IMR-90 (cell line): ENCODE data around the gene PPP1R15A. TPM values are rescaled to one million over a fixed set of nuclear protein-coding genes. Genes with fewer than 3 reads are reported as not detected.

Experiments used
- ATAC-seq: fragments of 200-7000 bp; cut with Tn5 transposase; 2 replicates; pipeline ENCODE4 v1.9.1; 2020; ENCODE audit warnings: low read depth, mild to moderate bottlenecking, moderate library complexity
- BruUV-seq: library from RNA; stranded (reverse); fragments of 400-500 nt; replicated peaks from 2 replicates; lab custom pipeline; 2021; lab: Mats Ljungman, UMichigan
- CTCF ChIA-PET: fragments of 300-600 bp; formaldehyde crosslinking; extraction: SDS; loops from one replicate; lab custom pipeline; 2021; ENCODE audit warnings: antibody characterized with exemption; lab: Yijun Ruan, JAX
- POLR2A ChIA-PET: fragments of 300-600 bp; sonication (Branson Sonifier 250); formaldehyde crosslinking; loops from one replicate; lab custom pipeline; 2022; ENCODE audit warnings: antibody characterized with exemption; ENCODE audit not compliant: unreplicated experiment; lab: Charles Lee
- DNase-seq: peaks from one replicate; pipeline ENCODE4 v3.0.0; 2013
- H2AFZ ChIP-seq: replicated peaks from 2 replicates; pipeline ENCODE3; 2013; ENCODE audit warnings: low read length, mild to moderate bottlenecking; ENCODE audit not compliant: poor library complexity
- H2AK5ac ChIP-seq: 2 replicates; pipeline ENCODE4 v1.6.1; 2013; ENCODE audit warnings: low read depth, low read length, inconsistent platforms
- H2AK9ac ChIP-seq: replicated peaks from 2 replicates; pipeline ENCODE3; 2013; ENCODE audit warnings: mild to moderate bottlenecking, low read depth, low read length, moderate library complexity; ENCODE audit not compliant: poor library complexity
- H2BK120ac ChIP-seq: 2 replicates; pipeline ENCODE4 v1.6.1; 2013; ENCODE audit warnings: low read depth, low read length, inconsistent platforms
- H2BK15ac ChIP-seq: 3 replicates; pipeline ENCODE4 v1.6.1; 2013; ENCODE audit warnings: low read depth, low read length, inconsistent platforms
- H2BK20ac ChIP-seq: 2 replicates; pipeline ENCODE4 v1.6.1; 2013; ENCODE audit warnings: low read depth, mild to moderate bottlenecking, inconsistent platforms, low read length, moderate library complexity
- H2BK5ac ChIP-seq: 2 replicates; pipeline ENCODE4 v1.6.1; 2013; ENCODE audit warnings: mild to moderate bottlenecking, low read depth, low read length, inconsistent platforms; ENCODE audit not compliant: poor library complexity, severe bottlenecking
- H3K14ac ChIP-seq: replicated peaks from 2 replicates; pipeline ENCODE4 v1.6.1; 2013; ENCODE audit warnings: low read depth, low read length, inconsistent platforms
- H3K18ac ChIP-seq: 2 replicates; pipeline ENCODE4 v1.6.1; 2013; ENCODE audit warnings: low read depth, low read length, control low read depth
- H3K23ac ChIP-seq: 2 replicates; pipeline ENCODE4 v1.6.1; 2013; ENCODE audit warnings: low read depth, low read length, inconsistent platforms
- H3K27ac ChIP-seq: 2 replicates; pipeline ENCODE4 v1.5.1; 2013; ENCODE audit warnings: mild to moderate bottlenecking, control low read depth, low read length; ENCODE audit not compliant: insufficient read depth
- H3K27me3 ChIP-seq: 2 replicates; pipeline ENCODE4 v1.6.1; 2013; ENCODE audit warnings: low read length; ENCODE audit not compliant: control insufficient read depth, insufficient read depth
- H3K36me3 ChIP-seq: 2 replicates; pipeline ENCODE4 v1.6.1; 2013; ENCODE audit warnings: low read length, mixed read lengths; ENCODE audit not compliant: control insufficient read depth, insufficient read depth
- H3K4ac ChIP-seq: 2 replicates; pipeline ENCODE4 v1.6.1; 2013; ENCODE audit warnings: low read depth, low read length, inconsistent platforms
- H3K4me1 ChIP-seq: 2 replicates; pipeline ENCODE4 v1.6.1; 2013; ENCODE audit warnings: low read length, mixed read lengths; ENCODE audit not compliant: control insufficient read depth, insufficient read depth
- H3K4me2 ChIP-seq: 2 replicates; pipeline ENCODE4 v1.6.1; 2013; ENCODE audit warnings: low read depth, mild to moderate bottlenecking, control low read depth, low read length, moderate library complexity
- H3K4me3 ChIP-seq: 2 replicates; pipeline ENCODE4 v1.5.1; 2013; ENCODE audit warnings: low read depth, mild to moderate bottlenecking, control low read depth, low read length, moderate library complexity; ENCODE audit not compliant: insufficient read depth
- H3K56ac ChIP-seq: 2 replicates; pipeline ENCODE4 v1.6.1; 2013; ENCODE audit warnings: low read length, inconsistent platforms; ENCODE audit not compliant: insufficient read depth; ENCODE audit errors: extremely low read depth
- H3K79me1 ChIP-seq, 2 experiments: 2 replicates each; pipeline ENCODE4 v1.6.1; 2013; ENCODE audit warnings: low read length in 2 of 2, inconsistent platforms in 1 of 2, low read depth in 1 of 2
- H3K9ac ChIP-seq: 2 replicates; pipeline ENCODE4 v1.6.1; 2013; ENCODE audit warnings: low read depth, low read length, control low read depth
- H3K9me1 ChIP-seq: 2 replicates; pipeline ENCODE4 v1.6.1; 2013; ENCODE audit warnings: low read length, inconsistent platforms; ENCODE audit not compliant: insufficient read depth
- H3K9me3 ChIP-seq: 2 replicates; pipeline ENCODE4 v1.6.1; 2013; ENCODE audit warnings: low read length; ENCODE audit not compliant: control insufficient read depth, insufficient read depth
- H4K20me1 ChIP-seq: 2 replicates; pipeline ENCODE4 v1.6.1; 2013; ENCODE audit warnings: low read length, inconsistent platforms; ENCODE audit not compliant: insufficient read depth
- H4K5ac ChIP-seq: 2 replicates; pipeline ENCODE4 v1.6.1; 2013; ENCODE audit warnings: mild to moderate bottlenecking, low read depth, low read length, control low read depth
- H4K8ac ChIP-seq, 2 experiments: 2 replicates each; pipeline ENCODE4 v1.6.1; 2013; ENCODE audit warnings: low read depth in 2 of 2, low read length in 2 of 2, control low read depth in 1 of 2, inconsistent platforms in 1 of 2
- H4K91ac ChIP-seq: 2 replicates; pipeline ENCODE4 v1.6.1; 2013; ENCODE audit warnings: low read depth, low read length, inconsistent platforms; ENCODE audit not compliant: insufficient read depth
- CHD1 ChIP-seq: IDR thresholded peaks from 2 replicates; pipeline ENCODE4 v1.6.1; 2012; ENCODE audit warnings: low read depth, low read length, improper control_type of control experiment
- MAZ ChIP-seq: IDR thresholded peaks from 2 replicates; pipeline ENCODE4 v1.6.1; 2012; ENCODE audit warnings: low read depth, mild to moderate bottlenecking, low read length, improper control_type of control experiment, moderate library complexity, borderline replicate concordance
- MXI1 ChIP-seq: IDR thresholded peaks from 2 replicates; pipeline ENCODE4 v1.6.1; 2012; ENCODE audit warnings: low read depth, mild to moderate bottlenecking, low read length, moderate library complexity, borderline replicate concordance
- POLR2A ChIP-seq: IDR thresholded peaks from 2 replicates; pipeline ENCODE4 v1.6.1; 2012; ENCODE audit warnings: mild to moderate bottlenecking, low read depth, low read length
- RAD21 ChIP-seq: IDR thresholded peaks from 2 replicates; pipeline ENCODE4 v1.6.1; 2012; ENCODE audit warnings: low read length, improper control_type of control experiment
- WGBS, 2 experiments: methylation state at CpG; one replicate each; pipeline versions ENCODE4 v1.1.5 to v1.1.7; 2013; ENCODE audit warnings: missing lambda C conversion rate in 2 of 2; ENCODE audit not compliant: insufficient read length in 1 of 2; ENCODE audit errors: extremely low coverage in 2 of 2; 5-methylcytosine and 5-hydroxymethylcytosine counted together
- dilution Hi-C: fragments of 300-500 bp; cut with HindIII; formaldehyde crosslinking; loops from one replicate; pipeline ENCODE4 v1.14.3; 2018; ENCODE audit warnings: low sequenced_read_pairs; ENCODE audit not compliant: unreplicated experiment
- in situ Hi-C: fragments of 300-500 bp; cut with MboI; formaldehyde crosslinking; loops from 3 replicates; pipeline ENCODE4 v1.14.3; 2019; ENCODE audit warnings: low sequenced_read_pairs, inconsistent platforms, mixed read lengths
- intact Hi-C: fragments of 100-400 bp; cut with micrococcal nuclease; formaldehyde crosslinking; loops from 2 replicates; pipeline ENCODE4 v1.10.0; 2022
- polyA plus RNA-seq, 3 experiments: library from polyadenylated mRNA; depleted of rRNA; stranded (reverse); fragments of >200 nt; gene quantifications; 2 replicates each; pipeline ENCODE4 v1.2.3, GENCODE V29; 2012; ENCODE audit warnings: low replicate concordance in 1 of 3
- total RNA-seq: library from RNA; depleted of rRNA; stranded (reverse); fragments of >200 nt; gene quantifications from 2 replicates; pipeline ENCODE4 v1.2.3, GENCODE V29; 2012

PPP1R15A gene
- total and polyA plus RNA-seq, 2 of the 4 experiments (the other 2 are of a cell fraction): 26.7 to 87.7 TPM

DNA sequence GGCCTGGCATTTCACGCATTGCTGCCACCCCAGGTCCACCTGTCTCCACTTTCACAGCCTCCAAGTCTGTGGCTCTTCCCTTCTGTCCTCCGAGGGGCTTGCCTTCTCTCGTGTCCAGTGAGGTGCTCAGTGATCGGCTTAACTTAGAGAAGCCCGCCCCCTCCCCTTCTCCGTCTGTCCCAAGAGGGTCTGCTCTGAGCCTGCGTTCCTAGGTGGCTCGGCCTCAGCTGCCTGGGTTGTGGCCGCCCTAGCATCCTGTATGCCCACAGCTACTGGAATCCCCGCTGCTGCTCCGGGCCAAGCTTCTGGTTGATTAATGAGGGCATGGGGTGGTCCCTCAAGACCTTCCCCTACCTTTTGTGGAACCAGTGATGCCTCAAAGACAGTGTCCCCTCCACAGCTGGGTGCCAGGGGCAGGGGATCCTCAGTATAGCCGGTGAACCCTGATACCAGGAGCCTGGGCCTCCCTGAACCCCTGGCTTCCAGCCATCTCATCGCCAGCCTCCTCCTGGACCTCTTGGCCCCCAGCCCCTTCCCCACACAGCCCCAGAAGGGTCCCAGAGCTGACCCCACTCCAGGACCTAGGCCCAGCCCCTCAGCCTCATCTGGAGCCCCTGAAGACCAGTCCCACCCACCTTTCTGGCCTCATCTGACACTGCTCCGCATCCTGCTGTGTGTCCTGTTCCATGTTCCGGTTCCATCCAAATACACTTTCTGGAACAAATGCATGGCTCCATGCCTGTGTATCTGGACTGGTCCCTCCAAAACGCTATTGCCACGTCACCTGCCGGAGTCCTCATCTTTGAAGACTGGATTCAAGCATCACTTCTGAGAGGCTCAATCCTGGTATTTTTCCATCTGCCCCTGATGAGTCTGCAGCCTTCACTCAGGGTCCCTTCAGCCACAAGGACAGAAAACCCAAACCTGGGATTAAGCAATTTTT, 50.6 kb downstream of the PPP1R15A start:
- Histone ChIP-seq H3K27me3 (no peaks in the 10 kb centered on the region), H4K20me1 (no peaks in the 10 kb centered on the region; the same call in 1 of the 2 replicates), H3K27ac (no peak overlapping the region), H3K9ac (no peak overlapping the region), H3K4me2 (no peak overlapping the region), H3K18ac (no peak overlapping the region), H3K36me3 (peaks cover 42% of the 10 kb centered on the region), H2BK15ac (no peak overlapping the region), H3K14ac (no peak overlapping the region), H3K9me1 (peaks cover 12% of the 10 kb centered on the region; the same call in 1 of the 2 replicates), H4K5ac (no peak overlapping the region), H2AFZ (no peak overlapping the region), H3K9me3 (no peaks in the 10 kb centered on the region), H3K56ac (no peak overlapping the region), H3K4ac (no peak overlapping the region), H3K4me3 (no peak overlapping the region), H2BK120ac (no peak overlapping the region), H4K8ac (no peak overlapping the region), H2BK20ac (no peak overlapping the region), H3K23ac (no peak overlapping the region), H2AK5ac (no peak overlapping the region), H2AK9ac (no peak overlapping the region), H3K79me1 (peaks cover 0 to 13% of the 10 kb centered on the region in 2 experiments; a peak in 1 of 4 replicates), H2BK5ac (no peak overlapping the region), H4K91ac (no peak overlapping the region), H3K4me1 (peaks cover 11% of the 10 kb centered on the region)
- intact Hi-C loops (no loop called here), dilution Hi-C loops (no loop called here), in situ Hi-C loops (no loop called here)
- ATAC-seq: no peak
- no peak for DNase-seq
- CTCF ChIA-PET: no interaction called here
- 95% methylated on average over 10 of the region's 18 CpGs; no CpG with 5 or more reads in 1 of the 2 experiments for WGBS, 2 experiments
- TF ChIP-seq POLR2A (no peak), MAZ (no peak), MXI1 (no peak), CHD1 (no peak), RAD21 (no peak)
- BruUV-seq: TSS peak; percentile 94
- POLR2A ChIA-PET: interaction anchor here (0.6 kb wide), 1 partner anchor 21 kb away, joined by 9 read pairs; no protein-coding TSS in a partner anchor
